ENCODE data around the gene ASIC4. TPM values are rescaled to one million over a fixed set of nuclear protein-coding genes. Genes with fewer than 3 reads are reported as not detected.

The ASIC4 gene
- total and polyA plus RNA-seq, 2 of the 13 experiments (the other 11 are each of a cell fraction or from before 2014, with no cell fraction given): 0.03 TPM; not detected in 1

- TF ChIP-seq ZNF501 (CRISPR knock-in tag; IDR thresholded peaks at IDR 0.05): no peak
- peak in 1 of 2 experiments; percentile 13; a peak in 1 of 4 replicates for TF ChIP-seq POLR2A (IDR thresholded peaks at IDR 0.05; ENCODE audit: insufficient read depth in 1 of 2, low read depth in 2 of 2, low read length in 2 of 2)
- TF ChIP-seq RNF2 (conservative IDR thresholded peaks at IDR 0.05; ENCODE audit: low read depth): no peak
- no peak for TF ChIP-seq ZNF546 (CRISPR knock-in tag; conservative IDR thresholded peaks at IDR 0.05)
- TF ChIP-seq ZNF569 (CRISPR knock-in tag; IDR thresholded peaks at IDR 0.05; ENCODE audit: borderline replicate concordance): no peak
- no peak for TF ChIP-seq MIER2 (CRISPR knock-in tag; IDR thresholded peaks at IDR 0.05)
- TF ChIP-seq KMT2B (CRISPR knock-in tag; IDR thresholded peaks at IDR 0.05): no peak
- TF ChIP-seq ZFX (CRISPR knock-in tag; IDR thresholded peaks at IDR 0.05; ENCODE audit: low read depth): no peak
- TF ChIP-seq CSRNP2 (CRISPR knock-in tag; conservative IDR thresholded peaks at IDR 0.05; ENCODE audit: low read depth): no peak
- TF ChIP-seq, protein P1, sequence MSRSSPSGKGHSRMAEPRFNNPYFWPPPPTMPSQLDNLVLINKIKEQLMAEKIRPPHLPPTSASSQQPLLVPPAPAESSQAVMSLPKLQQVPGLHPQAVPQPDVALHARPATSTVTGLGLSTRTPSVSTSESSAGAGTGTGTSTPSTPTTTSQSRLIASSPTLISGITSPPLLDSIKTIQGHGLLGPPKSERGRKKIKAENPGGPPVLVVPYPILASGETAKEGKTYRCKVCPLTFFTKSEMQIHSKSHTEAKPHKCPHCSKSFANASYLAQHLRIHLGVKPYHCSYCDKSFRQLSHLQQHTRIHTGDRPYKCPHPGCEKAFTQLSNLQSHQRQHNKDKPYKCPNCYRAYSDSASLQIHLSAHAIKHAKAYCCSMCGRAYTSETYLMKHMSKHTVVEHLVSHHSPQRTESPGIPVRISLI (CRISPR knock-in tag; IDR thresholded peaks at IDR 0.05; ENCODE audit: borderline replicate concordance): no peak
- TF ChIP-seq ZFY (CRISPR knock-in tag; IDR thresholded peaks at IDR 0.05): no peak
- no peak for TF ChIP-seq FOXP4 (CRISPR knock-in tag; IDR thresholded peaks at IDR 0.05)
- TF ChIP-seq PBX3 (CRISPR knock-in tag; IDR thresholded peaks at IDR 0.05; ENCODE audit: borderline replicate concordance): no peak
- peak; percentile 91 for TF ChIP-seq PAF1 (CRISPR knock-in tag; IDR thresholded peaks at IDR 0.05)
- TF ChIP-seq DDIT3 (CRISPR knock-in tag; IDR thresholded peaks at IDR 0.05): no peak
- 0 out of 2 replicates have a peak, but pooled peaks have one; percentile 32 for TF ChIP-seq NFIB (CRISPR knock-in tag; IDR thresholded peaks at IDR 0.05; ENCODE audit: borderline replicate concordance)
- TF ChIP-seq RFXAP (CRISPR knock-in tag; IDR thresholded peaks at IDR 0.05; ENCODE audit: borderline replicate concordance): no peak
- no peak for TF ChIP-seq ZSCAN30 (CRISPR knock-in tag; IDR thresholded peaks at IDR 0.05)
- no peak for TF ChIP-seq ZNF143 (CRISPR knock-in tag; IDR thresholded peaks at IDR 0.05)
- TF ChIP-seq ZSCAN21 (CRISPR knock-in tag; IDR thresholded peaks at IDR 0.05; ENCODE audit: borderline replicate concordance): no peak
- TF ChIP-seq PHF20 (CRISPR knock-in tag; IDR thresholded peaks at IDR 0.05): no peak
- TF ChIP-seq SNAI1 (CRISPR knock-in tag; IDR thresholded peaks at IDR 0.05; ENCODE audit: borderline replicate concordance): no peak
- TF ChIP-seq ZNF746 (CRISPR knock-in tag; IDR thresholded peaks at IDR 0.05): no peak
These were observed 46.6 kb downstream of the ASIC4 start (continued) for GRCh38 chr2:219560893-219561178.

All from HepG2 (cell line).